H1 (cell line): ENCODE data around the gene RING1. TPM values are rescaled to one million over a fixed set of nuclear protein-coding genes. Genes with fewer than 3 reads are reported as not detected.

ENCODE experiments used
- CTBP2 ChIP-seq: IDR thresholded peaks from 2 replicates; pipeline ENCODE4 v1.7.0; 2011; ENCODE audit warnings: borderline replicate concordance, mild to moderate bottlenecking, moderate library complexity, mixed read lengths, low read length; ENCODE audit not compliant: insufficient read depth, insufficient read length
- CTCF ChIP-seq, 3 experiments: IDR thresholded peaks; 1 replicate in 2 of 3; 2 replicates in 1 of 3; pipeline versions ENCODE4 v1.5.1 to v1.6.1; 2011; ENCODE audit warnings: low read length in 3 of 3, mild to moderate bottlenecking in 3 of 3, inconsistent platforms in 2 of 3, low read depth in 1 of 3, moderate library complexity in 1 of 3; ENCODE audit not compliant: insufficient read depth in 1 of 3; ENCODE audit errors: control extremely low read depth in 1 of 3
- EGR1 ChIP-seq: IDR thresholded peaks from 2 replicates; pipeline ENCODE4 v1.6.1; 2011; ENCODE audit warnings: low read depth, low read length, borderline replicate concordance
- GABPA ChIP-seq: IDR thresholded peaks from 2 replicates; pipeline ENCODE4 v1.6.1; 2011; ENCODE audit warnings: mild to moderate bottlenecking, low read length, moderate library complexity, borderline replicate concordance; ENCODE audit not compliant: insufficient read depth
- POU5F1 ChIP-seq: IDR thresholded peaks from 2 replicates; pipeline ENCODE4 v1.6.1; 2011; ENCODE audit warnings: low read depth, mild to moderate bottlenecking, low read length, moderate library complexity
- SIX5 ChIP-seq: IDR thresholded peaks from 2 replicates; pipeline ENCODE4 v1.6.1; 2011; ENCODE audit warnings: mild to moderate bottlenecking, low read depth, low read length
- SP2 ChIP-seq: IDR thresholded peaks from 2 replicates; pipeline ENCODE4 v1.6.1; 2012; ENCODE audit warnings: mild to moderate bottlenecking, low read length, inconsistent platforms
- ZNF274 ChIP-seq: IDR thresholded peaks from 2 replicates; pipeline ENCODE4 v1.7.0; 2012; ENCODE audit warnings: low read length, borderline replicate concordance; ENCODE audit errors: extremely low read depth
- polyA plus RNA-seq, 7 experiments: library from polyadenylated mRNA; depleted of rRNA in 3 of 7; stranded (reverse) in 5 of 7; unstranded in 2 of 7; fragments of >200 nt in 5 of 7; fragments of 200-250 nt in 2 of 7; gene quantifications; 1 replicate in 5 of 7; 2 replicates in 1 of 7; 4 replicates in 1 of 7; pipeline versions ENCODE4 v1.2.1 to v1.2.3, GENCODE V29; 2011 to 2013; ENCODE audit warnings: missing spikeins in 2 of 7, mixed read lengths in 2 of 7
- total RNA-seq: library from RNA; stranded (reverse); fragmentation: NEBNext Ultra II Directional; extraction: Animal tissue kit (Norgen Biotek cat#: 25700); gene quantifications from 2 replicates; pipeline ENCODE4 v1.2.1, GENCODE V29; 2021
- TF ChIP-seq, protein P1 (sequence below): fragments of 300-600 bp; sonication (generic); IDR thresholded peaks from 2 replicates; pipeline ENCODE4 v1.7.1; 2012; ENCODE audit warnings: low read length, moderate library complexity, mild to moderate bottlenecking, inconsistent platforms; ENCODE audit not compliant: insufficient replicate concordance

The RING1 gene
- total and polyA plus RNA-seq, 2 of the 8 experiments (the other 6 are each of a cell fraction or from before 2014, with no cell fraction given) = 16.4 to 26.0 TPM

DNA sequence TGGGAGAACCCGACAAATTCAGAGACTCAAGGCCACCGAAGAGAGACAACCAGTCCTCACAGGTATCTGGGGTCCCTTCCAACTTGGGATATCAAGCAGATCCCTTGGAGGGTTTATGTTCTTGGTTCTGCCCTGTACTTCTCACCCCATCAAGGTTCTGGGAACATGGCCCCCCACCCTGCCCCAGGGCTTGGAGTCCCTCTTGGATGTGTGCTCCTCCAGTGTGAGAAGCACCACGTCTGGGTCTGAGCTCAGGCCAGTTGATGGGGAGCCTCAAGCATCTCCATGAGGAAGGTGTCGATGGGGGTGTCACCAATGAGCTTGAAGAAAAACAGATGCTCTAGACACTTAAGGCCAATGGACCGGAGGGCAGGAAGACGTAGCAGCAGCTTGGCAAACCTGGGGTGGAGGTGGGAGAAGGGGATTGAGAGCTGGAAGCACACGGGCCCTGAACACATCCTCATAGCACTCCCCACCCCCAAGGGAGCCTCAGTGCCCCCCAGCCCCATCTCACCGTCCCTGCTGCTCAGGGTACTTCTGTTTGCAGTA, 13.8 kb upstream of the RING1 start (continued):
- TF ChIP-seq, protein P1, sequence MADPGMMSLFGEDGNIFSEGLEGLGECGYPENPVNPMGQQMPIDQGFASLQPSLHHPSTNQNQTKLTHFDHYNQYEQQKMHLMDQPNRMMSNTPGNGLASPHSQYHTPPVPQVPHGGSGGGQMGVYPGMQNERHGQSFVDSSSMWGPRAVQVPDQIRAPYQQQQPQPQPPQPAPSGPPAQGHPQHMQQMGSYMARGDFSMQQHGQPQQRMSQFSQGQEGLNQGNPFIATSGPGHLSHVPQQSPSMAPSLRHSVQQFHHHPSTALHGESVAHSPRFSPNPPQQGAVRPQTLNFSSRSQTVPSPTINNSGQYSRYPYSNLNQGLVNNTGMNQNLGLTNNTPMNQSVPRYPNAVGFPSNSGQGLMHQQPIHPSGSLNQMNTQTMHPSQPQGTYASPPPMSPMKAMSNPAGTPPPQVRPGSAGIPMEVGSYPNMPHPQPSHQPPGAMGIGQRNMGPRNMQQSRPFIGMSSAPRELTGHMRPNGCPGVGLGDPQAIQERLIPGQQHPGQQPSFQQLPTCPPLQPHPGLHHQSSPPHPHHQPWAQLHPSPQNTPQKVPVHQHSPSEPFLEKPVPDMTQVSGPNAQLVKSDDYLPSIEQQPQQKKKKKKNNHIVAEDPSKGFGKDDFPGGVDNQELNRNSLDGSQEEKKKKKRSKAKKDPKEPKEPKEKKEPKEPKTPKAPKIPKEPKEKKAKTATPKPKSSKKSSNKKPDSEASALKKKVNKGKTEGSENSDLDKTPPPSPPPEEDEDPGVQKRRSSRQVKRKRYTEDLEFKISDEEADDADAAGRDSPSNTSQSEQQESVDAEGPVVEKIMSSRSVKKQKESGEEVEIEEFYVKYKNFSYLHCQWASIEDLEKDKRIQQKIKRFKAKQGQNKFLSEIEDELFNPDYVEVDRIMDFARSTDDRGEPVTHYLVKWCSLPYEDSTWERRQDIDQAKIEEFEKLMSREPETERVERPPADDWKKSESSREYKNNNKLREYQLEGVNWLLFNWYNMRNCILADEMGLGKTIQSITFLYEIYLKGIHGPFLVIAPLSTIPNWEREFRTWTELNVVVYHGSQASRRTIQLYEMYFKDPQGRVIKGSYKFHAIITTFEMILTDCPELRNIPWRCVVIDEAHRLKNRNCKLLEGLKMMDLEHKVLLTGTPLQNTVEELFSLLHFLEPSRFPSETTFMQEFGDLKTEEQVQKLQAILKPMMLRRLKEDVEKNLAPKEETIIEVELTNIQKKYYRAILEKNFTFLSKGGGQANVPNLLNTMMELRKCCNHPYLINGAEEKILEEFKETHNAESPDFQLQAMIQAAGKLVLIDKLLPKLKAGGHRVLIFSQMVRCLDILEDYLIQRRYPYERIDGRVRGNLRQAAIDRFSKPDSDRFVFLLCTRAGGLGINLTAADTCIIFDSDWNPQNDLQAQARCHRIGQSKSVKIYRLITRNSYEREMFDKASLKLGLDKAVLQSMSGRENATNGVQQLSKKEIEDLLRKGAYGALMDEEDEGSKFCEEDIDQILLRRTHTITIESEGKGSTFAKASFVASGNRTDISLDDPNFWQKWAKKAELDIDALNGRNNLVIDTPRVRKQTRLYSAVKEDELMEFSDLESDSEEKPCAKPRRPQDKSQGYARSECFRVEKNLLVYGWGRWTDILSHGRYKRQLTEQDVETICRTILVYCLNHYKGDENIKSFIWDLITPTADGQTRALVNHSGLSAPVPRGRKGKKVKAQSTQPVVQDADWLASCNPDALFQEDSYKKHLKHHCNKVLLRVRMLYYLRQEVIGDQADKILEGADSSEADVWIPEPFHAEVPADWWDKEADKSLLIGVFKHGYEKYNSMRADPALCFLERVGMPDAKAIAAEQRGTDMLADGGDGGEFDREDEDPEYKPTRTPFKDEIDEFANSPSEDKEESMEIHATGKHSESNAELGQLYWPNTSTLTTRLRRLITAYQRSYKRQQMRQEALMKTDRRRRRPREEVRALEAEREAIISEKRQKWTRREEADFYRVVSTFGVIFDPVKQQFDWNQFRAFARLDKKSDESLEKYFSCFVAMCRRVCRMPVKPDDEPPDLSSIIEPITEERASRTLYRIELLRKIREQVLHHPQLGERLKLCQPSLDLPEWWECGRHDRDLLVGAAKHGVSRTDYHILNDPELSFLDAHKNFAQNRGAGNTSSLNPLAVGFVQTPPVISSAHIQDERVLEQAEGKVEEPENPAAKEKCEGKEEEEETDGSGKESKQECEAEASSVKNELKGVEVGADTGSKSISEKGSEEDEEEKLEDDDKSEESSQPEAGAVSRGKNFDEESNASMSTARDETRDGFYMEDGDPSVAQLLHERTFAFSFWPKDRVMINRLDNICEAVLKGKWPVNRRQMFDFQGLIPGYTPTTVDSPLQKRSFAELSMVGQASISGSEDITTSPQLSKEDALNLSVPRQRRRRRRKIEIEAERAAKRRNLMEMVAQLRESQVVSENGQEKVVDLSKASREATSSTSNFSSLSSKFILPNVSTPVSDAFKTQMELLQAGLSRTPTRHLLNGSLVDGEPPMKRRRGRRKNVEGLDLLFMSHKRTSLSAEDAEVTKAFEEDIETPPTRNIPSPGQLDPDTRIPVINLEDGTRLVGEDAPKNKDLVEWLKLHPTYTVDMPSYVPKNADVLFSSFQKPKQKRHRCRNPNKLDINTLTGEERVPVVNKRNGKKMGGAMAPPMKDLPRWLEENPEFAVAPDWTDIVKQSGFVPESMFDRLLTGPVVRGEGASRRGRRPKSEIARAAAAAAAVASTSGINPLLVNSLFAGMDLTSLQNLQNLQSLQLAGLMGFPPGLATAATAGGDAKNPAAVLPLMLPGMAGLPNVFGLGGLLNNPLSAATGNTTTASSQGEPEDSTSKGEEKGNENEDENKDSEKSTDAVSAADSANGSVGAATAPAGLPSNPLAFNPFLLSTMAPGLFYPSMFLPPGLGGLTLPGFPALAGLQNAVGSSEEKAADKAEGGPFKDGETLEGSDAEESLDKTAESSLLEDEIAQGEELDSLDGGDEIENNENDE = no peak
- TF ChIP-seq CTCF (IDR thresholded peaks at IDR 0.05; ENCODE audit: control extremely low read depth in 1 of 3, insufficient read depth in 1 of 3, low read depth in 1 of 3, low read length in 3 of 3) (no peak), ZNF274 (no peak), SP2 (no peak), EGR1 (no peak), POU5F1 (no peak), GABPA (no peak), CTBP2 (no peak), SIX5 (no peak)
